Astrocyte of the spinal cord (primary cell): Measurements from ENCODE around the gene CATSPER3.

Source experiments
- DNase-seq: peaks from one replicate; pipeline ENCODE4 v3.0.0; 2011; ENCODE audit warnings: low read depth, low spot score
- H3K4me3 ChIP-seq: 2 replicates; pipeline ENCODE4 v1.5.1; 2011; ENCODE audit warnings: low read depth, mild to moderate bottlenecking, low read length, moderate library complexity
- CTCF ChIP-seq: IDR thresholded peaks from 2 replicates; pipeline ENCODE4 v1.5.1; 2012; ENCODE audit warnings: low read depth, mild to moderate bottlenecking, low read length, inconsistent platforms
- in situ Hi-C: cut with HindIII; loops from 2 replicates; pipeline ENCODE4 v1.10.0; 2017; ENCODE audit warnings: low sequenced_read_pairs

CATSPER3 gene

GRCh38 chr5:135013445-135013844 is 45.7 kb downstream of the CATSPER3 start:
- TF ChIP-seq CTCF = no peak
- no peak for DNase-seq
- no peak overlapping the region for H3K4me3 ChIP-seq
- in situ Hi-C loops = no loop called here

GRCh38 chr5:135013947-135014570 is 46.4 kb downstream of the CATSPER3 start:
- in situ Hi-C loops = no loop called here
- DNase-seq = no peak
- TF ChIP-seq CTCF = no peak
- no peak overlapping the region for H3K4me3 ChIP-seq

GRCh38 chr5:135015942-135016341 is 48.2 kb downstream of the CATSPER3 start:
- in situ Hi-C loops = no loop called here
- DNase-seq = no peak
- H3K4me3 ChIP-seq = no peak overlapping the region
- no peak for TF ChIP-seq CTCF

GRCh38 chr5:135016861-135017290 is 49.2 kb downstream of the CATSPER3 start:
- no peak overlapping the region for H3K4me3 ChIP-seq
- no peak for TF ChIP-seq CTCF
- no peak for DNase-seq
- in situ Hi-C loops = no loop called here

- no peak for TF ChIP-seq CTCF
- no peak for DNase-seq
- no peak overlapping the region for H3K4me3 ChIP-seq
- in situ Hi-C loops = no loop called here
These were observed 50.8 kb downstream of the CATSPER3 start for GRCh38 chr5:135018457-135018856.

- DNase-seq = no peak
- H3K4me3 ChIP-seq = no peak overlapping the region
- TF ChIP-seq CTCF = no peak
- in situ Hi-C loops = no loop called here
These were observed 51.6 kb downstream of the CATSPER3 start for GRCh38 chr5:135019314-135019713.
